ENCODE results near the gene CCDC148. TPM values are rescaled to one million over a fixed set of nuclear protein-coding genes. Genes with fewer than 3 reads are reported as not detected.

The CCDC148 gene
- total RNA-seq, 4 donors from 2014 or later, result 0.19 to 0.31 TPM; not detected in 2

GRCh38 chr2:158276619-158277471 lies 179.7 kb downstream of the CCDC148 start:
- no peaks in the 10 kb centered on the region for H3K36me3 ChIP-seq
- WGBS, 2 donors, result 71 to 79% methylated on average over 2 of the region's 2 CpGs

DNA sequence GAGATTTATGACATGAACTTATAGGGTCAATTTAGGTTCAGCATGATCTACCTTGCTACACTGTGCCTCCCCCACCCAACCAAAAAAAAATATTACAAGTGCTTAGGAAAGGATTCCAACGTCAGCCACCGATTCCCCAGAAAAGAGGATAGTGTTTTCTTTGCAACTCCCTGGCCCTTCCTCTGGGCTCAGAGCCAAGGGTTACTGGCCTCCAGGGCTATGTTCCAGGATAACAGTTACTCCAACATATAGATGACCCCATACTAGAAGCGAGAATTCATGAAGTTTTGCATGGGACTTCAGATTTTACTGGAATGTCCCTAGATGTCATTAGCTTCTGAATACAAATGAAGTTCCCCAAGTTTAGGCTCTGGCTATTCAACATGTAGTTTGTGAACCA lies 182.8 kb downstream of the CCDC148 start:
- Histone ChIP-seq H3K4me3 (no peak overlapping the region), H3K9me3 (no peaks in the 10 kb centered on the region), H3K27ac (no peak overlapping the region), H3K36me3 (no peaks in the 10 kb centered on the region), H3K27me3 (no peaks in the 10 kb centered on the region), H3K4me1 (no peaks in the 10 kb centered on the region)
- TF ChIP-seq POLR2A (IDR thresholded peaks at IDR 0.05) (no peak), CTCF (IDR thresholded peaks at IDR 0.05) (no peak)
- intact Hi-C loops (cut with DNase I), result no loop called here
- 49 to 69% methylated on average over 3 of the region's 3 CpGs for WGBS, 2 donors
- DNase-seq, result no peak

More at GRCh38 chr2:158276619-158277471, 179.7 kb downstream of the CCDC148 start:
- intact Hi-C loops (cut with DNase I), result no loop called here
- no peak for TF ChIP-seq POLR2A (IDR thresholded peaks at IDR 0.05)
- no peak for TF ChIP-seq CTCF (IDR thresholded peaks at IDR 0.05)
- H3K4me3 ChIP-seq, result no peak overlapping the region
- no peak for DNase-seq
- no peak overlapping the region for H3K27ac ChIP-seq
- no peaks in the 10 kb centered on the region for H3K27me3 ChIP-seq
- no peaks in the 10 kb centered on the region for H3K4me1 ChIP-seq
- H3K9me3 ChIP-seq, result no peaks in the 10 kb centered on the region

DNA sequence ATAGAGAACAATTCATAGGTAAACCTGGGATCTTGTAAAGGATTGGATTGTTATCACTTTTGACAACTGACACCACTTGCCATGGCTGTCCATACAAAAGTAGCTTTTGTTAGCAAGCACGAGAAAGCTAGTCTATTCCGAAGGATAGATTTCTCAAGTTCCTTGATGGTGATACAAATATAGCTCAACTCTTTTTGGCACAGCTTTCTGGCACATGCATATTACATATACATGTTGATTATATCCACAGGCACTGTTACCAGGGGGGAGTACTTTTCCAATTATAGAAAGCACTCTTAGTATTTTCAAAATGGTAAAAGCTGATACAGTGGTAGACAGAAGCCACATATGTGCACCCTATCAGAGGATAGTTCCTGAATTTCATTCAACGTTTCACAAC lies 186.0 kb downstream of the CCDC148 start:
- WGBS, 2 donors, result 66 to 84% methylated on average over 3 of the region's 3 CpGs
- Histone ChIP-seq H3K4me1 (no peaks in the 10 kb centered on the region), H3K36me3 (no peaks in the 10 kb centered on the region), H3K4me3 (no peak overlapping the region), H3K9me3 (no peaks in the 10 kb centered on the region), H3K27ac (no peak overlapping the region), H3K27me3 (no peaks in the 10 kb centered on the region)
- no peak for DNase-seq
- intact Hi-C loops (cut with DNase I), result no loop called here
- no peak for TF ChIP-seq POLR2A (IDR thresholded peaks at IDR 0.05)
- no peak for TF ChIP-seq CTCF (IDR thresholded peaks at IDR 0.05)

DNA sequence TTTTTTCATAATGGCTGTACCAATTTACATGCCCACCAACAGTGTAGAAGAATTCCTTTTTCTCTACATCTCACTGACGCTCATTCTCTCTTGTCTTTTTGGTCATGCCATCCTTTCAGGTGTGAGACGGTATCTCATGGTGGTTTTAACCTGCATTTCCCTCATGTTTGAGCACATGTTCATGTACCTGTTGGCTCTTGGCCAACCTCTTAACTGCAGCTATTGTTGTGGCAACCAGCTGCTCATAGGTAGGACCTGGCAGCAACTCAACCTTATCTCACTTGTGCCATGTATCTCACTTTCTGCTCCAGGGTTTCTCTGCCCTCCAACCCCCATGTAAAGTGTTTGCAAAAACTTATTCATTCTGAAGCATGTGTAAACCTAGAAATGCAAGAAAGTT lies 187.4 kb downstream of the CCDC148 start:
- no peak for DNase-seq
- Histone ChIP-seq H3K4me3 (no peak overlapping the region), H3K9me3 (no peaks in the 10 kb centered on the region), H3K27ac (no peak overlapping the region), H3K36me3 (no peaks in the 10 kb centered on the region), H3K27me3 (no peaks in the 10 kb centered on the region), H3K4me1 (no peaks in the 10 kb centered on the region)
- TF ChIP-seq CTCF (IDR thresholded peaks at IDR 0.05) (no peak), POLR2A (IDR thresholded peaks at IDR 0.05) (no peak)
- intact Hi-C loops (cut with DNase I), result no loop called here
- 83 to 88% methylated on average over 2 of the region's 2 CpGs for WGBS, 2 donors

DNA sequence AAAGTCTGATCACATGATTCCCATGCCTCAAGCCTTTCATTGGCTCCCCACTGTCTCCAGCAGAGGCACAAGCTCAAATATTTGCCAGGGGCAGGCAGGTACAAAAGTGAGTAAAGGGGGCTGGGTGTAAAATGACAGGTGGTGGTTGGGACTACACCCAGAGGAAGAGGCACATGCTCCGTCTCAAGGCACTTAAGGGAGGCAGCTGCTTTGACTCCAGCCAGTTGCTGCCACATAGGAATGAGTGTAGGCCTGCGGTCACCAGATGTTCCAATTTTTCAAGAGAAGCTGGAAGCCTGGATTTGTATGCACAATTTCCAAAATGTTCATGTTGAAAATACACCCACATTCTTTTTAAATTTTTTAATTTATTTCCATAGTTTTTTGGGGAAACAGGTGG lies 190.4 kb downstream of the CCDC148 start:
- no peak for TF ChIP-seq POLR2A (IDR thresholded peaks at IDR 0.05)
- TF ChIP-seq CTCF (IDR thresholded peaks at IDR 0.05), result no peak
- intact Hi-C loops (cut with DNase I), result no loop called here
- 73 to 93% methylated on average over 2 of the region's 2 CpGs for WGBS, 2 donors

More for the DNA sequence above, 190.4 kb downstream of the CCDC148 start:
- Histone ChIP-seq H3K9me3 (no peaks in the 10 kb centered on the region), H3K27ac (no peak overlapping the region), H3K36me3 (no peaks in the 10 kb centered on the region), H3K4me1 (no peaks in the 10 kb centered on the region), H3K4me3 (no peak overlapping the region), H3K27me3 (no peaks in the 10 kb centered on the region)
- no peak for DNase-seq

Data from esophagus squamous epithelium (tissue), 5 donors.